Measurements from ENCODE around the gene C1orf52.
A peak's percentile ranks its signal among the peaks of the same experiment; 100 is the strongest.
"Not testable (repeated sequence)": the region's sequence is repeated elsewhere in the genome, so short reads cannot be mapped to it uniquely, and the experiment has no call there.

Gene C1orf52

DNA sequence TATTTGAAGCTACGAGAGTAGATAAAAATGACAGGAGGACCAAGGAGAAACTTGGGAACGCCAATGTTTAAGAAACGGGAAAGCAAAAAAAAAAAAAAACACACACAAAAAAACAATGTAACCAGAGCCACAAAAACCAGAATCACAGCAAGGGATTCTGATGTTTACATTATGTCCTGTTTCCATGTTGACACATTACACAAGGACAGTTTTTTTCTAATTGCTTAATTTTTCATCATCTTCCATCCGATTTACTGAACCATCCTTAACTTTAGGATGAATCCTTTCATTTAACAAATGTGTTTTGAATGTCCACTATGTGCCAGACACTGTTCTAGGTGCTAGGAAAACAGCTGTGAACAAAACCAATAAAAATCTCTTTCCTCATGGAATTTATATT lies 18.3 kb upstream of the C1orf52 start:
- no peak for DNase-seq (ENCODE audit: low spot score)

DNA sequence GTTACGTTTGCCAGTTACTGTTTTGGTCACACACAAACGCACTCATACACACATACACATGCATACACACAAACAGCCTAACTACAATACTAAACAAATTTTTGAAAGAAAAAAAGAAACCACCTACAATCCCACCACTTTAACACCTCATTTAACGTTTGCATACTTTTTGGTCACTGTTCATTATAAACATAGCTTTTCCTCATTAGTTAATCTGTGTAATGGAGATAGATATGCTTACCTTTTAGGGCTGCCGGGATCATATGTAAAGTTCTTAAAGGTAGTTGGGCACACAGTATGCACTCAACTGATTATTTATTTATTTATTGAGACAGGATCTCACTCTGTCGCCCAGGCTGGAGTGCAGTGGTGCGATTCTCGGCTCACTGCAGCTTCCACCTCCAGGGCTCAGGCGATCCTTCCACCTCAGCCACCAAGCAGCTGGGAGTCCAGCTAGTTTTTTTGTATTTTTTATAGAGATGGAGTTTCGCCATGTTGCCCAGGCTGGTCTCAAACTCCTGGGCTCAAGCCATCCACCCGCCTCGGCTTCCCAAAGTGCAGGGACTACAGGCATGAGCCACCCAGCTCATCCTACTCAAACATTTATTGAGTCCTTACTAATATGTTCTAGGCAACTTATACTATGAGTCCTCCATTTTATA lies 17.6 kb upstream of the C1orf52 start:
- no peak for DNase-seq (ENCODE audit: low spot score)

DNA sequence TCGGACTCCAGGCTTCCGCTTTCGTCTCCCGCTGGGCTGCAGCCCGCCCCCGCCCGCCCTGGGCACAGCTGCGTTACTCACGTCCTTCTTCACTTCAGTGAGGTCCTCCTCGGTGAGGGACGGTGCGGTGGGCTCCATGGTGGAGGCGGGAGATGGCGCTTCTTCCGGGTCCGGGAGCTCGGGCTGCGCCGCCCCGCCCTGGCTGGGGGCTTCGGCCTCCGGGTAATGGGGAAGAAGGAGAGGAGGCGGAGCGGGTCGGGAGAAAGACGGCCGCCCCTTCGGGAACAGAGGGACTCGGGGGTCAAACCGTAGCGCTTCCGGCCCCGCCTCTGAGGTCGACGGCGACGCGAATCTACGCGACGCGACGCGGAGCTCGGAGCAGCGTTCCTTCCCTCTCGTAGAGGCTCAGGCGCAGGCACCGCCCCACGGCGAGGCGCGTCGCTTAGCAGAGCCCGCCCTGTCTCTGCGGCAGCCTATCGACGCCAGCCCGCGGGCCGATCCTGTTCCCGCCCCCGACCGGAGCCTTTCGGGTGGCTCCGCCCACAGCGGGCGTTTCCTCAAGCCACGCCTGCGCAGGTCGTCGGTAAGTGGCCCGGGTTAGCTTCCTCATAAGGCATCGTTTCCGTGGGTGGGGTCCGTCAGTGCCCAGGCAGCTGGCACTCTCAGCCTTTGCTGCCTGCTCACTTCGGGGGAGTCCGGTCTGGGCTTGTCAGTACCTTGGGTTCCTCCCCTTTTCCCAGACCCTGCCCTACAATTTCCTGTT lies 16.9 kb upstream of the C1orf52 start, which contains the start of gene BCL10:
Gene BCL10, minus strand, starts transcription at position 418 of the 763 bp plus-strand sequence. Its CDS starts 280 bp downstream, at position 138.
- DNase-seq (ENCODE audit: low spot score) = peak; percentile 90

DNA sequence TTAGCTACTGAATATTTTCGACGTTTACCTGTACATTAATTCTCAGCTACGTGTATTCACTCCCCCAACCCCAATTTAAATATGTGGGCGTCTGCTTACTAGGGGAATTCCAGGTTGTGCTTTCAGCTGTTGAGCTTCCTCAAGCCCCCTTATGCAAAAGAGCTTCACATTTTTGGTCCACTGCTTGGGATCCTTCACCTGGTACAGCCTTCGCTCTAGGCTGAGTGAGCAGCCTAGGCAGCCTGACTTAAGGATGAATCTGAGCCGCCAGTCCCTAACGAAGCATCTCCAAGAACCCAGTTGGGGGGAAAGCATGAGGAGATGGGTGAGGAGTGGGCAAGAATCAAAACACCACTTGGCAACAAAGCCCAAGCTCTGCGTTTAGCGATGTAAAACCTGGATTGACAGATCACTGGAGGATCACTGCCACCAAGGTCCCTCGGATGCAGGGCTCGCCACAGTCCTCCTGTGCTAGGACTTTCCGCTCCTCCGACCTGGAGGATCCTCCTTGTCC lies 16.3 kb upstream of the C1orf52 start:
- no peak for DNase-seq (ENCODE audit: low spot score)

DNA sequence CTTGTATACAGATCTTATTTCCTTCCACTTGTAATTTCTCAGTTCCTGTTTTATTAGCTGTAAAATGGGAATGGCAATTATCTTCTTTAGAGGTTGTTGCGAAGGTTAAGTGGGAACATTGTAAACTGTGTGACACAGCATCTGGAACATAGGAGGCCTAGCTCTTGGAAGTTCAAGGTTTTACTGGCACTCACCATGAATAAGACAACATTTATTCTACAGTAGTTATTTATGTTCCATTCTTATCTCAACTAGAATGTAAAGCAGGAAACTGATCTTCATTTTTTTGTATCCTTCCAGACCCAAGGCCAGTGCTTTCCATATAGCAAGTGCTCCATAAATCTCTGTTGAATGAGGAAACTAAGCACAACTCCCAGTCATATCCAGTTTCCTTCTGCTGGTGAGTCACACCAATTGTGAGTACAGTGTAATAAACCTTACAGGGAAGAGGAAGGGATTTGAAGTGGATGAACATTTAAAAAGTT lies 15.5 kb upstream of the C1orf52 start:
- peak; percentile 64 for DNase-seq (ENCODE audit: low spot score)

DNA sequence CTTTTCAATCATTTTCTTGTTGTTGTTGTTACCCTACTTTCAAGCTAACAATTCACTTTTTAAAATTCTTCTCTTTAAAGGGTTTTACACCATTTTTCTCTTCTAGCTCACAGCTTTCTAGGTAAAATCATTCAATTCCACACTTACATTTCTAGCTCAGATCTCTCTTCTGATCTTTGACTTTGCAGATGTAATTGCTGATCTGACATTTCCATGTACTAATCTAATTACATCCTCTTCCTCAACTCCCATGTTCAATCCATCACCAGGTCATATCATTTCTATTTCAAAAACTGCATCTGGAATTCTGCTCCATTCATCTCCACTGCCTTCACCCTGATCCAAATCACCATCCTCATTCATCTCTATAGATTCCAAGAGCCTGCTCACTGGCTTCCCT lies 13.9 kb upstream of the C1orf52 start:
- DNase-seq (ENCODE audit: low spot score) = no peak

DNA sequence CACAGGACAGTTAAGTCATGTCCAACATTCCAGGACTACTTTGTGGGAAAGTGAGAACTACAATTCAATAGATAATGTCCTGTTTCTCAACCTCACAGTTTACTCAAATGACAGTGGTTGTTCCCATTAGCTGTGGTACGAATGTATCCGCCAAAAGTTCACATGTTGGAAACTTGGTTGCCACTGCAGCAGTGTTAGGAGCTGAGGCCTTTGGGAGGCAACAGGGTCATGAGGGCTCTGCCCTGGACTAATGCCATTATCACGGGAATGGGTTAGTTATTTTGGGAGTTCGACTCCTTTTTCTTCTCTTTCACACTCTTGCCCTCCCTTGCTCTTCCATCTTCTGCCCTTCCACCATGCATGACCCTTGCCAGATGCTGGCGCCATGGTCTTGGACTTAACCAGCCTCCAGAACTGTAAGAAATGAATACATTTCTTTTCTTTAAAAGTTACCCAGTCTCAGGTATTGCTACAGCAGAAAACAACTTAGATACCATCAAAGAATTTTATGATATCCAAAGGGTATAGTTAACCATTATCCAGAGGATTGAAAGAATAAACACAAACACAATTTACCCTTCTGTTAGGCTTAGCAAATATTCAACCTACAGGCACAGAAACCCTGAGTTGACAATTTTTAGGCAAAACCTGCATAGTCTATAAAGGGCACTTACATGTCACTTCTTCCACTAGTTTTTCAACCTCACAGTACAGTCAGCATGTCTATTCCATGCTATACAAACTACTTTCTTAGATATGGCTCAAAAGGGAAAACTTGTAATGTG lies 9.5 kb upstream of the C1orf52 start:
- DNase-seq (ENCODE audit: low spot score) = no peak

DNA sequence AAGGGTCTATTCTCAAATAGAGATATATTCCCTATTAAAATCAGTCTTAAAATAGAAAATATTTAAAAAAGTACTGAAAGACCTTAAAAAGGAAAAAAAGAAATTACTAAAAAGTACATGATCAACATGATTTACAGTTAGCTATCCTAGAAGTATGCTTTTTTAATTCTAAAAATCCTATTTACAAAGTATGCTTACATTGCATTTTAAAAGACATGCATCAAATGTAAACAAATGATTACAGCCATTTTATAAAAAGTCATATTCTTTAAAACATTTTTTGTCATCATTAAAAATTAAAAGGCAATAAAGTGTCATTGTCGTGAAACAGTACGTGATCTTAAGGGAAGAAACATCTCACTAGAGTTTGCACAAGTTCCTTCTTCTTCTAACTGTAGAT lies 7.9 kb upstream of the C1orf52 start:
- no peak for DNase-seq (ENCODE audit: low spot score)

DNA sequence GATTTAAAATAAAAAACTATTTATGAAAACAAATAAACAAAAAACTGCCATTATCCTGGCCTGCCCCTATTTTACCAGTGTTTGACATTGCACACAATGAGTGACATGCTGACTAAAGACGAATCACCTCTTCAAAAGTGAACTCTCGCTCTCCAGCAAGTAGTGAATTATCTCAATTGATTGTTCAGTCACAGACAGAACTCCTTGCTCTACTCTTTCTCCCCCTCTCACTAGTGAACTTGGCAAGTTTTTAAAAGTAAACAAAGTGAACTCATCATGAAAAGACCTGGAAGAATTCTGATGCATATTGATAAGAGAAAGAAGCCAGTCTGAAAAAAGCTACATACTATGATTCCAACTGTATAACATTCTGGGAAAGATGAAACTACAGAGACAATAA lies 4.7 kb upstream of the C1orf52 start:
- no peak for DNase-seq (ENCODE audit: low spot score)

DNA sequence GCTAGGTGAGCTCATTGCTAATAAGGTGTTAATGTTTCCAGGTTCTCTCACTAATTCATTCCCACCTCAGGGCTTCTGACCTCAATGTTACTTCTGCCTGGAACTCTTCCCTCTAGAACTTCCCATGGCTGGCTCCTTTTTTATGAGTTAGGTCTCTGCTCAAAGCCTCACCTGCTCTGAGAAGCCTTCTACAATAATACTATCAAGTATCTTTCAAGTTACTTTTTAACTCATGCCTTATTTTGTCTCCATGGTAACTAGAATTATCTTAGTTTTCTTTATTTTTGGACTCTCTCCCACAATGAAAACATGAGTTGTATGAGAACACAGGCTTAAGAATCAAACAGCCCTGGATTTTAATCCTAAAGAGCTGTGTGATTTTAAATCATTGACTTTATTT lies 3.5 kb upstream of the C1orf52 start:
- no peak for DNase-seq (ENCODE audit: low spot score)

DNA sequence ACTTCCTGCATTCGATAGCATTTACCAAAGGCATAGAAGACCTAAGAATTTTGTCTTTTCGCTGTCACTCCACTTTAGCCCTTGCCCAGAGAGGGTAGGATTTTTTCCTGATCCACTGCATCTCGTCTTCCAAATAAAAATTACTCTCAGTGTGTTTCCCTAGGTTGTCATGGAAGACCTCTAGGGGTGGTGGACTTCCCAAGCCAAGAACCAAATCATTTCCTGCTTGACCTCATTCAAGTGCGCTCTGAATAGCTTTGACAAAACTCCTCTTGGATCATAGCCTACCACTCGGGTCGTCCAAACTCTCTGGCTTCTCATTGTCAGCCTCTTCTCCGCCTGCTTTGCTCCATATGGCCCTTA lies 431 bp upstream of the C1orf52 start:
- peak; percentile 18 for DNase-seq (ENCODE audit: low spot score)

DNA sequence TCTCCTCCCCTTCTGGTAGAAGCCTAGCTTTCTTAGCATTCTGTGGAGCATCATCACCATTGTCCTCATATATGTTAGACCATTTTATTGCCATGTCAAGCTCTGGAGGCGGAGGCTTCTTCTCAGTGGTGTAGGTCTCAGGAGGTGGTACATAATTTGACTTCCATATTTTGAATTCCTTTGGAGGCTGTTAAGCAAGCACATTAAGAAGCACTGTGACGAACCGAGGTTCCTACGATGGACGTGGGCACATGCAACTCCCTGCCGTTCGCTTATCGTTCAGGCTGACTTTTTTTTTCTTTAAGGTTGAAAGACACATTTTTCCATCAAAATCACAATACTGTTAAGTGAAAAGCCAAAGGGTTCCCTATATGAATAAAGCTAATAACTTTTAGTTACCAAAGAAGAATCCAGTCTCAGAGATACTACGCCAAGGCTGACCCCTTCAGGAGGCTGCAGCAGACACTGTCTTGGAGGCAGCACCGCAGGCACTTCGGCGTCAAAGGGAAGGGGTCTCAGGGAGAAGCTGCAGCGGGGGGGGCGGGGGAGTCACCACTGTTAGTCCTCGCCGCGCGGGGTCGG lies 835 bp downstream of the C1orf52 start:
- no peak for DNase-seq (ENCODE audit: low spot score)

DNA sequence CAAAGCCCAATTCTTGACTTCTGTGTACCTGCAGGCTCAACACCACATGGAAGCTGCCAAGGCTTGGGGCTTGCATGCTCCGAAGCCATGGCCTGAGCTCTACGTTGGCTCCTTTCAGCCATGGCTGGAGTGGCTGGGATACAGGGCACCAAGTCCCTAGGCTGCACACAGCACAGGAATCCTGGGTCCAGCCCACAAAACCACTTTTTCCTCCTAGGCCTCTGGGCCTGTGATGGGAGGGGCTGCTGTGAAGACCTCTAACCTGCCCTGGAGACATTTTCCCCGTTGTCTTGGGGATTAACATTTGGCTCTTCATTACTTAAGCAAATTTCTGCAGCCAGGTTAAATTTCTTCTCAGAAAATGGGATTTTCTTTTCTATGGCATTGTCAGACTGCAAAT lies 10.4 kb downstream of the C1orf52 start:
- not testable (repeated sequence) for DNase-seq (ENCODE audit: low spot score)

DNA sequence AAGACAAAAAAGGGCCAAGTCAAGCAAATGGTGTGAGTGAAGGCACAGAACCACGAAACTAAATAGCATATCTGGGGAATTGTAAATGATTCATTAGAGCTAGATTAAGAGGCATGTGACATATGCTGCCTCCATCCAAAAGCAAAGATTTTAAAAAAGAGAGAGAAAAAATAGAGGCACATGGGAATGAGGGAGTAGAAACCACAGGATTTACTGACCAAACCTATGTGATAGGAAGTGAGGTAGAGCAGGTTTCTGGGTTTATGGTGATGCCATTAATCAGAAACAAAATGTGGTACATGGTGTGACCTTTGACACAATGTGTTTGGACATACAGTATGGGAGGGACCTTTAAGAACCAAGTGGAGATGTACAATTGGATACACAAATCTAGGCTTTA lies 13.6 kb downstream of the C1orf52 start:
- DNase-seq (ENCODE audit: low spot score) = no peak

DNA sequence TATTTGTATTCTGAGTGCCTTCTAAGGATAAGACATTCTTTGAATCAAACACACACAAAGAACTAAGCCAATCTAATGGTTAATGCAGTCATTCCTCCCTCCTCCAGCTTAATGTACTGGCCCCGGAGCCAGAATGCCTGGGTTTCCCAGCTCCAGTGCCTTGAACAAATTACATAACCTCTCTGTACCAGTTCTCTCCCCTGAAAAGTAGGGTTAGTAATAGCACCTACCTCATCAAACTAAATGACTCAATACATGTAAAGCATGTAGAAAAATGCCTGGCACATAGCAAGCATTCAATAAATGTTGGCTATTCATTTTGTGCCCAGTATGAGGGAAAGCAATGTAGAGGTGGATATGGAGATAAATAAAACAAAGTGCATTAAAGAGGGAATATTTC lies 14.0 kb downstream of the C1orf52 start:
- DNase-seq (ENCODE audit: low spot score) = no peak

DNA sequence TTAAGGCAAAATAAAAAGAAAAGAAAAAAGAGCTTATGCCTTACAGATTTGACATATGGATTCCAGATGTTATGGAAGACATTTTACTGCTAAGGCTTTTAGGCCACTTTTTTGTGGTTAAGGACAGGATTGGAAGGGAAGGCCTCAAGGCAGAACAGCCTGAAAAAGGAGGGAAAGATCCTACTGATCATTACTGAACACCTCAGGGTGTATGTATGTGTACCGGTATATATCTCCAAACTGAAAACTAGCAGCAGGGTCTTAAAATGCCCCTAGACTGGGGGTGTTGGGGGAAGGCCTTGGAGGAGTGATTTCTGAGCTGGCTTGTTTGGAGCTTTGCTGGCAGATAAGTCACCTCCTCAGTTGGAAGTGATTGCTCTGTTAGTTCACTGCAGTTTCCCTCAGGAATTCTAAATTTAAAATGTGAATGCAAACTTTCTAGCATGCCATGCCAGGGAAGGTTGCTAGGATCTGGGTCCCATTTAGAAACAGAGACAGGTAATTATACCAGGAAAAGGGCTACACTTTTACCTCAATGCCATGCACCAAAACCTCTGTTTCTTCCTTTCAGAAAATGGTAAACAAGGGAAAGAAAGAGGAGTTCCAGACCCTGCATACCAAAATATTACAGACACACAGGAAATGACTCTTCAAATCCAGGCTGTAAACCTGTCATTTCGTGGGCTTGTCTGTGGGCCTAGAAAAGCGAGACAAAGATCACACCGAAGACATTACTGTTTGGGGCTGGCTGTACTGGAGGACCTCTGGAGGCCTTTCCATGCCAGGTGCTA lies 15.0 kb downstream of the C1orf52 start:
- no peak for DNase-seq (ENCODE audit: low spot score)

DNA sequence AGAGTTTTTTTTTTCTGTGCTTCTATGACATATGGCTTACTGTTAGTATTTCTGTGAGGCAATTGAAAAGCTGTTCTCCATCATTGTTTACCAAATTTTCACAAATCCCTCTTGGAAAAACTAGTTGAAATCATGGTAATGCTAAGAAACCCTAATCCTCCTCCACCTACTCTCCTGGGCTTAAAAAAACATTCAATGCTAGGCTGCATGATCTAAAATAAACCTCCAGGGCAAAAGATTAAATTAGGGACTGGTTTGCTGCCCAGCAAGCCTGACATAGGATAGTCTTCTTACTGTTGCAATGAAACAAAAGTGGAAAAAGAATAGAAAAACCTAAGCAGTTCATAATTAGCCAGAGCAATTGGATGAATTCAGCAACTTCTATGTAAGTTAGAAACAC lies 16.1 kb downstream of the C1orf52 start:
- DNase-seq (ENCODE audit: low spot score) = no peak

DNA sequence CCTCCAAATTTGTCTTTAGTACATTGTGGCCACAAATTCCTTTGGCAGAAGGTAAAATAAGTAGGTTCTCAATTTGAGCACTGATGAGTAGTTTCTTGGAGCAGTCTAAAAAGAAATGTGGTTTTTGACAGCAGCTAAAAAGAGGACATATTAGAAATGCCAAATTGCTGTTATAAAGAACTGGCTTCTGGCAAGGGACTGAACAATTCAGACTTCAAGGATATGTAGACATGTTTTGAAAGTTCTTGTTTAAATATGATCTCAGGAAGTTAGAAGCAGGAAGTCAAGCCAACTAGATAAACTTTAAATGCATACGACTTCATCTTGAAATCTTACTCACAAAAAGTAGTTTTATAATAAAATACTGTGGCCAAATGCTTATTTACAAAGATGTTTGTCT lies 18.8 kb downstream of the C1orf52 start:
- DNase-seq (ENCODE audit: low spot score) = no peak

DNA sequence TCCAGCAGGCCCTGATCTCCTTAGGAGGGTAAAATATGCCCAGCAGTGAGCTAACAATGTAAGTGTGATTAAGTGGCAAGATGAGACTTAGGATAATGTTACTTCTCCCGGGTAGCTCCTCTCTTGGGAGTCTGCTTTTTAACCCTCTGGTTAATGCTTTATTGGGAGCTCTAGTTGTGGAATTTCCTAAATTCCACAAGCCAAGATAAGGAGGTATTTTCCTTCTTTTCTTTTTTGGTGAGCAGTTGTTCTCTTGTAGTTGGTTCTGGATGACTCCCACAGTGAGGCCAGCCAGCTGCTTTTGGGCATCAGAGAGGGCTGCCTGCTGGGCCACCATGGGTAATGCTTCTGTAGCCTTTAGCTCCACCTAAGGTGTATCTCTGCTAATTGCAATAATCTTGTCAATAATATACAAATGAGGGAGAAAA lies 19.3 kb downstream of the C1orf52 start:
- DNase-seq (ENCODE audit: low spot score) = peak; percentile 29

DNA sequence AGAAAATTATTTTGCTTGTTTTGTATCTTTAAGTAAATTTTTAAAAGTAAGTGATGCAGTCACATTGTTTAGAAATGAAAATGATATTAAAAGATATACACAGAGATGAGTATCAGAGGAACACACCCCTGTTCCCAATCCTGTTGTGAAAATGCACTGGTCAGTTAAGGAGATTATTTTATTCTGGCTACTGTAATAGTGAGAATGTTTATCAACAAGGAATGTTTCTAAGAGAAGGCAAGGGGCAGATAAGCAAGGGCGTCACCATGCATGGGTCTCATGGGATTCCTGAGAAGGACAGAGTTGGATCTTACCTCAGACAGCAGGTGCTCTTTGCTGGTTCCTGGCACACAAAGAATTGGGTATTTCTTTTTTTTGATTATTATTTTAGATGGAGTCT lies 21.8 kb downstream of the C1orf52 start:
- DNase-seq (ENCODE audit: low spot score) = no peak

DNA sequence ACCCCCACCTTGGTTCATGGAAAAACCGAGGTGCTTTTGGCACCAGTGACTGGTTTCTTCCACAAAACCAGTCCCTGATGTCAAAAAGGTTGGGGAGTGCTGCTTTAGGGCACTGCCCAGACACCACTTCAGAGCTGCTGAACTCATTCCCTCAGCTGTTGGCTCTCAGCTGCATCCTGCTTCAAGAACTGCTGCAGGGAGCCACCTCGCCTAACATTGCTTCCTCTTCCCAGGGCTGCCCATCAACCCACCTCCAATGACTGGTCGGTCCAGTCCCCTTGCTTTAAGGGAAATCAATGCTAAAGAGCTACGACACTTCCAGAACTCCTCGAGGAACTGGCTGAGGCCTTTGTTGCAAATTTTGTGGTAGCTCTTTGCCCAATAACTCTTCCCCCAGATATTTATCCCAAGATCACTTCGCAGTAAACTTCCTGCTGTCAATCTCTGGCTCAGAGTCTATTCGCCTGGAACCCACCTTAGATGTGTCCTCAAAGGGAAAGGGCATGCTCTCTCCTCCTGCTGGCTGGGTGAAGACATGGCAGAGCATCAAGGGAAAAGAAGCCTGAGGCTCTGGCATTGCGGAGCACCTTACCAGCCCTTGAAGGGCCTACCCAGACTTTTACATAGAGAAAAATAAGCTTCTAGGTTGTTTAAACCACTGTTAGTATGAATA lies 29.0 kb downstream of the C1orf52 start:
- no peak for DNase-seq (ENCODE audit: low spot score)

Data from hepatic stellate cell (primary cell).